Measurements from ENCODE around the gene ADD2.
"Not testable (repeated sequence)": the region's sequence is repeated elsewhere in the genome, so short reads cannot be mapped to it uniquely, and the experiment has no call there.

The ADD2 gene

DNA sequence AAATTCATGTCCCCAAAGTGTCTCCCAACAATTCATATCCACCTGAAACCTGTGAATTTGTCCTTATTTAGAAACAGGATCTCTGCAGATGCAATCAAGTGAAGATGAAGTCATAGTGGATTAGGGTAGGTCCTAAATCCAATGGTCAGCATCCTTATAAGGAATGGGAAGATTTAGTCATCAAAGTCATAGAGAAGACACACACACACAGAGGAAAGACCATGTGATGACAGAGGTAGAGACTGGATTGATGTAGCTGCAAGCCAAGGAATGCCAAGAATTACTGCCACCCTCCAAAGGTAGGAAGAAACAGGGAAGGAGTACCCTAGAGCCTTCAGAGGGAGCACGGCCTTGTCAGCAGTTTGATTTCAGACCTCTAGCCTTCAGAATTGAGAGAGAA, 17.7 kb downstream of the ADD2 start:
- DNase-seq: no peak

DNA sequence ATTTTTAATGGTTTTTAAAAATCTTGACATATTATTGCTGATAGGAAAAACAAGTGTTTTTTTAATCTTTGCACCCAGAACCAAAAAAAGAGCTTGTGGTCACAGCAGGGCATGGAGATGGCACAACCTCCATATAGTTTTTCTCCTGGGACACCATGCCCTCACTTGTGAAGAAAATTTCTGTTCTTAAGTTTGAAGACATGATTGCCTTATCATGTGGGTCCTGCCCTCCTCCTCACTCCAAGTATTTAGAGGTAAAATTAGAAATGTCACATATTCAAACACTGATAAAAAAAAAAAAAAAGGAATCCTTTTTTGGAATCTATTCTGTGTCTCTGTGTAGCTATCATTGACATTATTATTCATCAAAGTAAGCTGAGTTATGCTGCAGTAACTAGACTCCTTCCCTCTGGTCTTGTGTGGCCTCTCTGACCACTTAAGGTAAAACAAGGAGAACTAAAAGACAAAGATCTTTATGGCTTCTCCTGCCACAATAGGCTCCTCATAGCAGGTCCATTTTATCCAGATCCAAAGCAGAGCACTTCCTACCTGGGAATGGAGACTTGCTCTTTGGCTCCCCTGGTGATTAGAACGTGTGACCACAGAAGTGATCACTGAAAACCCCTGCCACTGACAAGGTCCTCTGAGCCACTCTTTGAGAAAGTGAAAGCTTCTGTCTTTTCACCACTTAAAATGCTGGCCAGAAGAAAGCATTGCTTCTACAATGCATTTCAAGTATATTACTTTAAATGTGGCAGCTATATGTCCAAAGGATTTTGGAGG, 19.8 kb downstream of the ADD2 start:
- DNase-seq: no peak

DNA sequence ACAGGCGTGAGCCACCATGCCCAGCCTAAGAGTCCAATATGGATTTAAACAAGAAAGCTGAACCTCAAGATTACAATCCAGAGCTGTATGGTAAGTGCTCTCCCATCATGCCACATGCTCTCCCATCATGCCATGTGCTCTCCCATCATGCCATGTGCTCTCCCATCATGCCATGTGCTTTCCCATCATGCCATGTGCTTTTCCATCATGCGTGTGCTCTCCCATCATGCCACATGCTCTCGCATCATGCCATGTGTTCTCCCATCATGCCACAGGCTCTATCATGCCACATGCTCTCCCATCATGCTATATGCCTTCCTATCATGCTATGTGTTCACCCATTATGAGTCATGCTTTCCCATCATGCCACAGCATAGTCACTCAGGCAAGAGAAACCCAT, 20.7 kb downstream of the ADD2 start:
- no peak for DNase-seq

DNA sequence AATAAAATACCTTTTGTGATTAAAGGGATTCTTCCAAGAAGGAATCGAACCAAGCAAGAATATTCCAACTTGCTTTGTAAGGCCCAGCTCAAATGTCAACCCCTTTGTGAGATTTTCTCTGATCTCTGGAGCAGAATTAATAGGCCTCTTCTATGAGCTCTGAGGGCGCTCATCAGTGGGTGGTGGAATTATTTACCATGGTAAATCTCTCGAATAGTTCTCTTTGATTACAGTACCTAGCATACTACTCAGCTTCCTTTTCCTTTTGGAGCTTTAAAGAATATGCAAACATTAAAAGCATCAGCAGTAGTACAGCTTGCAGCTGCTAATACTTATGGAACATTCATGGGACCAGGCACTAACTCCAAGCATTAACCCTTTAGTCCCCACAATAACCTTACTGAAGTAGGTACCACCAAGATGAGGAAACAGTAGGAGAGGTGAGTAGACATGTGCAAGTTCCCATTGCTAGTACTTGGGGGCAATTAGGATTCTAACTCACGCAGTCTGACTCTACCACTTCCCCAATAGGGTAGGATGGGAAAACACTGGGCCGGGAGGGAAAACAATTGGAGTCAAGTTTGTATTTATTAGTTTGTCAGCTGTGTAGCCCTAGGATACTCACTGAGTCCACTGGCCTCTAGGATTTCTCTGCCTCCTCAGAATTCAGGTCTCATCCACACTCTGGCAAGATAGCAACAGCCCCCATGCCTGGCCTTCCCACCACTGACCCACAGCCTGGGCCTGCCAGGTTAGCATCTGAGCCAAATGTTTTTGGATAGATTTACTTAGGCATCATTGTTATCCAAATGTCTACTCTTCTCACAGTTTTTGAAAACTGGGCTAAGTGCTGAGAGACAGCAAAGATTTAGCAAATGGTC, 21.7 kb downstream of the ADD2 start:
- no peak for DNase-seq

DNA sequence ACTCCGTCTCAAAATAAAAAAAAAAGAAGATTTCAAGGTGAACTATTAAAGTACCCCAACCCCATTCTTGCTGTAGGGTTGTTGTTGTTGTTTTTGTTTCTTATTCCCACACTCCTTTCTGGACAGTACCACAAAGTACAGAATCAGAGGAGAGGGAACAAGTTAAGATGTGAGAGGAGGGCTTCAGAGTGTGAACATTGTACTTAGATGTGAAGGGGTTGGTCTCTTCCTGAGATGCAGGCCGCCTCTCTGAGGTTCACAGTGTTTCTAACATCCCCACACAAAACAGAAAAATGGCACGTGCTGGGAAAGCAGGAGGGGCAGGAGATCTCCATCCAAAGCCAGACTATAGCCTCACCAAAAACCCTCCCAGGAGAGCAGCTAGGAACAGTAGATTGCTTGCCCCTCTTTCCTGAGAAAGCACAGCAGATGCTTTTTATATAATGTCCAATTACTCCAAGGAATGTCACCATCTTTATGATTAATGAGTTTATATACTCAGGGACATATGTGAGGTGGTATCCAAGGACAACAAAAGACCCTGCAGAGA, 22.6 kb downstream of the ADD2 start:
- no peak for DNase-seq

DNA sequence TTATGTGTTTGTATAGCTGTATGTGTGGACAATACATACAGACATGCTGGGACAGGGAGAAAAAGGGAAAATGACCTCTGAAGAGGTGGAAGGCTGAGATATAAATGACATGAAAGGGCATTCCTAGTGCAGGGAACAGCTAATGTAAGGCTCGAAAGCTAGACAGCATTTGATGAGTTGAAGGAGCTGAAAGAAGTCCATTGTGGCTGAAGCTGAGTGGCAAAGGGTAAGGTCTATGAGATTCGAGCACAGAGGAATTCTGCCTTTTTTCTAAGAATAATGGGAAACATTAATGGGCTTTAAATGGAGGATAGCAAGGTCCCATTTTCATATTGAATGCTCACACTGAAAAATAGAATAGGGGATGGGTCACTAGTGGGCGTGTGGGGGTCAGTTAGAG, 23.6 kb downstream of the ADD2 start:
- no peak for DNase-seq

DNA sequence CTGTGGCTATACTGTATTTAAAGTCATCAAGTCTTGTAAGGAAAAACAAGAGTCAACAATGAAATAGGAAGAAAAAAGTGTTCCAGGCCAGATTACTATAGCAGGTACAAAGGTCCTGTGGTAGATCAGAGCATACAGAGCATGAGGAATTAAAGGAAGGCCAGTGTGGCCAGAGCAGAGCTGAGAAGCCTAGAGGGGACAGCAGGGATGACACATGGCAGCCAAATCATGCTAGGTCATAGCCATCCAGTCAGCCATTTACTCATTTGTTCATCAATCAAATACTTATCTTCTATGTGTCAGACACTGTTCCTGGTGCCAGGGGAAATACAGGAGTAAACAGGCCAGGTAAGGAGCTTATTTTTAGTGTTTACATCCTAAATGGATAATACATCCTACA, 24.3 kb downstream of the ADD2 start:
- no peak for DNase-seq

DNA sequence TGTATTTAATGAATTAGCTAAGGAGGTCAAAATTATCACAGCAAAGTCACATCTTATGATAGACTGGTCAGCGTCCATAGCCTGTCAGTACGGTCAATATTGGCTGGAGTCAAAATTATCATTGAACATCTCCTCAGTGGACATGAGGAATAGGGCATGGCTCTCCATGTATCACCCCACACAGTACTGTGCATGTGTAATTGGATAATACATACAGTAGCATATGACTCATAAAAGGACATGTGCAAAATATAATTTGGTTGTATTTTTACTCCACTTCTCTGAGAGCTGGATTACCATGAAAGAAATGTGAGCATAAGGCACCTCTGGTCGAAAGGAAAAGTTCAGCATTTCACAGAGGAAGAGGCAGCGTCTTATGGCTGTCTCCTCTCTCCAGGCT, 24.9 kb downstream of the ADD2 start:
- no peak for DNase-seq

DNA sequence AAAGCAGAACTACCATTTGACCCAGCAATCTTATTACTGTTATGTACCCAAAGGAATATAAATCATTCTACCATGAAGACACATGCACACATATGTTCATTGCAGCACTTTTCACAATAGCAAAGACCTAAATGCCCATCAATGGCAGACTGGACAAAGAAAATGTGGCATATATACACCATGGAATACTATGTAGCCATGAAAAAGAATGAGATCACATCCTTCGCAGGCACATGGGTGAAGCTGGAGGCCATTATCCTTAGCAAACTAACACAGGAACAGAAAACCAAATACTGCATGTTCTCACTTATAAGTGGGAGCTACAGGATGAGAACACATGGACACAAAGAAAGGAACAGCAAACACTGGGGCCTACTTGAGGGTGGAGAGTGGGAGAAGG, 28.5 kb downstream of the ADD2 start:
- DNase-seq: not testable (repeated sequence)

DNA sequence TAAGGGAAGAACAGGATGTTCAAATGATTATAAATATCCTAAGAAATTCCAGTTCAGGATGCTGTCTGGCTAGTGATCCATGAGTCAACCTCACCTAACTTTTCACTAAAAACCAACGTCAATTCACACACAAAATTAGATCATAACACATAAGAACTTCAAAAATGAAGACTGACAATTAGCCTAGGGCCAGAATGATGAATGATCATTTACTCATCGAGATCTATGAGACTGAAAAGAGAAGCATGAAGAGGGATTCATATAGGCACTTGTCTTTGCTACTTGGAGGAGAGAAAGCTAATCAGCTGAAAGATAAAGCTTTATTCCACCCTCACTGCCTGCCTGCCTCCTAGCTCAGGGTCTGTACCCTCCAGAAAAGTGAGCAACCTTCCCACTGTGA, 29.8 kb downstream of the ADD2 start:
- no peak for DNase-seq

DNA sequence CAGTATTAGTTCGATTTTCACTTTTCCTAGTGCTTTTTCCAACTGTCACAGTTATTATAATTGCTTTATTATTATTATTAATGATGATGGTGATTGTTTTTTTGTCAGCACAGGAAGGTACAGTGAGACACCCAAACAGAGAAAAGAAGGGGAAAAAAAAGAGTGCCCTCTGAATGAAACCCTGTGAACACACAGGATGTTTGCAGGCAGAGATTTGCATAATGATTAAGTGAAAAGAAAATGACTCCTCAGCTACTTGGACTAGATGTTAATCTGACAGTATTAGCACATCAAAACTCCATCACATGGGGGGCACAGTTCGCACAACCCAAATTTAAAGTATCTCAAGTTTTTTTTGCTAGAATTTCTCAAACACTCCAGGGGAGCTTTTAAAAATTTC, 32.9 kb downstream of the ADD2 start:
- no peak for DNase-seq

DNA sequence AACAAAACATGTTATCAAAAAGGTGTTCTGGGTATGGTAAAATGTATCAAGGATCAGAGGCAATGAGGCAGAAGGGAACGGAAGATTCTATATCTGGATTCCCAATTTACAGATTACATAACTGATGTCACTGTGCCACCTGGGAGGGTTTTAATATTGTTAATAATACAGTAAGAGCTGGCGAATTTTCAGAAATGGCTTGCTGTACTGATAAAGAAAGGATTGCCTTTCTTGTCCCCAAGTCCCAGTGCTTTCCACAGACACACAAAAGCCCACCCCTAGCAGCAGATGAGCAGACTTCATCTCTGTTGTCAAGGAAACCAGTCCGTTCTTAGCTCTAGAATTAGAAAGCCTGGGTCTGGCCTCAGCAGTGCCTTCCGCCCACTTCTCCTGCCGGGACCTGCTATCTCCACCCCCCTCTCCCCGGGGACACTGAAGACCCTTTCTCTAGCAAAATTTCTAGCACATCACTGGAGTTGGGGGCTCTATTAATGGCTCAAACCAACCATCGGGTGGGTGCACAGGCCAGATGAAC, 34.3 kb downstream of the ADD2 start:
- no peak for DNase-seq

DNA sequence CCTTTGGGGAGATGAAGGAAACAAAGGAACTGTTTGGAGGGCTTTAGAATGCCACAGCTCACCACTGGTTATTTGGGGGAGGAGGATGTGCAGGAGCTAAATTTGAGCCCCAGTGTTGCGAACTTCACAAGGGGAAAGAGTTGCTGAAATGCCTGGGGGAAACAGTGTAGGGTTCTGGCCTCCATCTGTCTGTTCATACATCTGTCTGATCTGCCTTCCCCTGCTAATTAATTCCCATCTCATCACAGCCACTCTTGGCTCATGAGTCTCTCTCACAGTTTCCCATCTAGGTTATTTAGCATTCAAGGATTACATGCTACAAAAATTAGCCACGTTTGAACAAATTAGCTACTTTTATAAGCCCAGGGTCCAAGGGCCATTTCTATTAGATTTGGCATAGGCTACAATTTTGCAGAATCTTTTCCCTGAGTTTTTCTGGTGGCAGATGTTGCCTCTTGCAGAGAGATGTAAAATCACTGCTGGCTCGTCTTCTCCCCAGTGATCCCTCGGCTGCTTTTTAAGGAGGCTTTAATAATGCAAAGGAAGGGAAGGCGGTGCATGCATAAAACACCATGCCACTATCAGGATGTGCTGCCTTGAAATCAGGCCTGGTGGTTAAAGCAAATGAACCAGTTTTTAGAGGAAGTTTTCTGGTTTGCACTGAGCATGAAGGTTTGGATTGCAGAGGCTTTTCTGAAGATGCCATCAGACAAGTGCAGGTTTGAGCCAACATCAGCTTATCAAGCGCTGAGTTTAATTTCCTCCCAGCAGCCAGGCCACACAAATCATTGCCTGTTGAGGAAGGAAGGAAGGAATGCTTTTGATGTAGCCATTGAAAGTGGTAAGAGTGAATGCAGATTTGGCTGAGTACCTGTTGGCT, 35.0 kb downstream of the ADD2 start:
- no peak for DNase-seq

DNA sequence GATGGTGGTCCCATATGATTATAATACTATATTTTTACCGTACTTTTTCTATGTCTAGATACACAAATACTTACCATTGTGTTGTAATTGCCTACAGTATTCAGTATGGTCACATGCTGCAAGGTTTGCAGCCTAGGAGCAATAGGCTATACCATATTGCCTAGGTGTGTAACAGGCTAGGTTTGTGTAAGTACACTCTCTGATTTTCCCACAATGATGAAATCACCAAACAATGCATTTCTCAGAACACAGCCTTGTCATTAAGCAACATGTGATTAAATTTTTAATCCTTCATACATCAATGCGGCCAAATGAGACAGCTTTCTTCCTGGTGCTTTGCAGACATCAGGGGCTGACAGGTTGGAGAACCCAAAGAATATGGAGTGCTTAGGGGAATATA, 37.3 kb downstream of the ADD2 start:
- DNase-seq: no peak

DNA sequence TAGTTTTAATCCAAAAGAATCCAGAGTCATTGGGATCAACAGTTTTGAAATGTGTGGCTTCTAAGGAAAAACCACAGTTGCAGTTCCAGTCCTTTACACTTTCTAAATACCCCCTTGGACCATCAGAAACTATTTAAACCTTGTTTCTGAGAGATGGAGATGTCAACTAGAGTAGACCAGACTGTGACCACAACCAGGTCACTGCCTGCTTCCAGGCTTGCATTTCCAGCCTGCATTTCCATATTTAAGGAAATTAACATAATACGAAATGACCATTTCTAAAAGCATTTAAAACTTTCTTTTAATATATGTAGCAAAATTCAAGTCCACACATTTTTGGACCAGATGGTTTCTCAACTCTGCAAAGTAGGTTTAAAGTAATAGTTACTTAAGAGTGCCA, 38.4 kb downstream of the ADD2 start:
- no peak for DNase-seq

DNA sequence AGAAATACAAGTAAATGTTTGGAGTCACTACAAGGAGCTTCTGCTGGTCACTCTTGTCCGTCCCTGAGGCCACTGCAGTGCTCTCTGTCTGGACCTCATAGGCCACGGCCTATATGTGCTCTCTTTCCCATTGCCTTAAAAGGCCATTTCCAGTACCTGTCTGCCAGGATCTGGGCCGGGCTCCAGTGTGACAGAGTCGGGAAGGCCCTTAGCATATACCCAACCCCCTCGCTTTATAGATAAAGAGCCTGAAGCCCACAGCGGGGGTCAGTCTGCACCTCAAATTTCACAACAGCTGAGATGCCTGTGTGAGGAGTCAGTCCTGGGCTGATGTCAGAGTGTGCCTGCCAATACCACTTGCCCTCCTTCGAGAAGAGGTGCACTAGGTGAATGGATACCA, 39.9 kb downstream of the ADD2 start:
- DNase-seq: no peak

DNA sequence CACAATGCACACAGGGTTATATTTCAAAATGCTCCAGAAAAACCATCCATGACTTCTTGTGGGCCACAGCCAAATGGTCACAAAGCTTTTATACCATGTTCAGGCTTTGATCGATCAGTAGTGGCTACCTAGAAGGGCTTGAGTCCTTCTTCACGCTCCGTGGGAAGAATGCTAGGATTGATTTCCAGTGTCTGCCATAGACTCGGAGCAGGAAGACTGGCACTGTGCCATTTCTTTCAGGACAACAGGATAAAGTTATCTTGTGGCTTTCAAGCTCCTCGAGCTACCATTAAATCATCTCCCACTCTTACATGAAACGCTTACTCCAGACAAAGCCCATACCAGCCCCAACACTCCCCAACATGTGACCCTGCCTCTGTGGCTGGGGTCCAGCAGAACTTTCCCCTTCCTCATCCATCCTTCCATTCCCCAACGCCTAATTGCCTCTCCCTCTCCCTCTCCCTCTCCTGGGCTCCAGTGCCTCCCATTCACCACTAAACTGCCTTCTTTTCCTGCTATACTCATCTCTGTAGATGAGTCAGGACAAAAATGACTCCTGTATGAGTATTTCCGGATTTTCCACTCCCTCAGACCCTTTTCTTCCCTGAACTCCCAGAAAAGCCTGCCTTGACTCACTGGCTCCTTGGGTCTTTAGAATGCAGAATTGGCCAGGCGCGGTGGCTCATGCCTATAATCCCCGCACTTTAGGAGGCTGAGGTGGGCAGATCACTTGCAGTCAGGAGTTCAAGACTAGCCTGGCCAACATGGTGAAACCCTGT, 40.9 kb downstream of the ADD2 start:
- no peak for DNase-seq

DNA sequence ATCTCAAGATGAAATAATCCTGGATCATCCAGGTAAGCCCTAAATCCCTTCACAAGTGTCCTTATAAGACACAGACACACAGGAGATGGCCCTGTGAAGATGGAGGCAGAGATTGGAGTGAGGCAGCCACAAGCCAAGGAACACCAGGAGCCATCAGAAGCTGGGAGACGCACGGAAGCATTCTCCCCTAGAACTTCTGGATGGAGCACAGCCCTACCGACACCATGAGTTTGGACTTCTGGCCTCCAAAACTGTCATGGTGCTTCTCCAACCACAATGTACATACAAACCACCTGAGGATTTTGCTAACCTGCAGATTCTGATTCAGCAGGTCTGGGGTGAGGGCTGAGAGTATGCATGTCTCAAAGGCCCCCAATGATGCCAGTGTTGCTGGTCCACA, 42.5 kb downstream of the ADD2 start:
- no peak for DNase-seq

DNA sequence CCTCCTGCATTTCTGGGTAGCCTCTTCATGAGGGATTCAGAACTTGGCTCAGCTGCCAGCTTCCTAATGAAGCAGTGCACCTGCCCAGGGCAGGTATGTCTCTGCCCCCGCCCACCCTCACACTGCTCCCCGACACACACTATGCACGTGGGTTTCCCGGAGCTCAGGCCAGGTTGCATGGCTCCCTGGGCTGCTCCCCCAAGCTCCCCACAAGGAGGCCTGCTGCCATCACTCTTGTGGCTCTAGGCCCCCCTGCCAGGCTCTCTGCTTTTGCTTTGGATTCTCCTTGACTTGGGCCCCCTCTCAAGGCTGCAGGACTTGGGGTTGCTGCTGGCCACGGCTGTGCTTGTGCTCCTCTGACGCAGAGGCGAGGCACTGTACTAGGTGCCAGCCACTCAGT, 43.6 kb downstream of the ADD2 start:
- DNase-seq: no peak

DNA sequence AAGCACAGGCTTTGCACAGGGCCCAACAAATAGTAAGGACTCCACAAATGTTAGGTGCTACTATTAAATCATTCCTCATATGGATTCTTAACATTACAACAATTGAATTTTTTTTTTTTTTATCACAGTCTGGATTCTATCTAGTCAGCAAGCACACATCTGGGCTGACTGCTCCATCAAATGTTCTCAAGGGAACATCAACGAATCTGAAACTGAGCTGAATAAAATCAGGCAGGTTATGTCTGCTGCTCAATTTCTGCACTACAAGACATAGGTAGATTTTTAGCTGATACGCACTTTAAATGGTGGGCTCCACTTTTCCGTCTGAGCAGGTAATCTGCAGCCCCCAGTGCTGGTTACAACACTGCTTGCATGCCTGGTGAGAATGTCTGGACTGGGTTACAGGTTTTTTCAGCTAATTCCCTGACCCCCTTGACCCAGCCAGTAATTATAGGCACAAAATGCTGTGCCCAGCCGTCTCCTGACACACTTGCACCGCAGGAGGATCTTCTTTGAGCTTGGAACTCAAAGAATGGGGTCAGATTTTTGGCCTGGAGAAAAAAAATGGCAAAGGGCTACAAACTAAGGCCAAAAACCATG, 44.6 kb downstream of the ADD2 start:
- DNase-seq: no peak

DNA sequence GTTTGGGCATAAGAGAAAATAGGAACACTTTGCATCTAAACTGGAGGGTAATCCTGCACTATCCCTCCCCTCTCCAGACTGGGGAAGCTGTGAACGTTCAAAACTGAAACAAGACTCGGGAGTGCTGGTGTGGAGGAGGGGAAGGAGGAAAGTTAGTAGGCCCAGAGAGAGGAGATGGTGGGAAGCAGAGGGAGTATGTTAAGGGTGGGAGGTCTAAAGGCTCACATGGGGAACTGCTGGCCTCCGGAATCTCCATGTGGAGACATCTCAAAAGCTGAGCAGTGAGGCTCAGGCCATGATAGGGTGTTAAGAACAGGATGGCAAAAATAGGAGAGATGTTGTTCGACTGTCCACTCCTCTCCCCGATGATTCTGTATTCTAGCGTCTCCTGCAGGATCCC, 47.9 kb downstream of the ADD2 start:
- no peak for DNase-seq

DNA sequence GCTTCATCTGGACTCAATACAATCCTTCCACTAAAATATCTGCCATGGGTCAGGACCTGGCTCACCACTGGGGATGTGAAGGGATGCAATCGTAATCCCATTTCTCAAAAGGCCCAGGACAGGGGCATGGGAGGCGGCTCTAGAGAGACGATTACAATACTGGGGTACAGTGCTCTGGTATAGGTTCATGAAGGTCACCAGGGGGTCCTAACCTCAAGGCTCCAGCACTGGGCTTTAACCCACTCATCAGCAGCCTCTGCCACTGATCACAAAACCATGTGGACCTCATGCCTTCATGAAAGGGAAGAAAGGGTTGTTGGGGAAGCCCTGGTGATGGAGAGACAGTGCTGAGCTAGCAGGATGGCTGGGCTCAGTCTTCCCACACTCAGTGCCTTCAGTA, 48.8 kb downstream of the ADD2 start:
- no peak for DNase-seq
